Neuronal stem cell (in vitro differentiated cells): Measurements from ENCODE around the gene IGF2R.
"Not testable (repeated sequence)": the region's sequence is repeated elsewhere in the genome, so short reads cannot be mapped to it uniquely, and the experiment has no call there.

Source experiments
- DNase-seq: peaks from one replicate; pipeline ENCODE4 v3.0.0-alpha.2; 2013; ENCODE audit warnings: low spot score
- H2AFZ ChIP-seq: one replicate; pipeline ENCODE4 v1.6.1; 2013; ENCODE audit warnings: mild to moderate bottlenecking, low read length, inconsistent platforms
- H2AK5ac ChIP-seq: 2 replicates; pipeline ENCODE4 v1.6.1; 2013; ENCODE audit warnings: low read depth, mild to moderate bottlenecking, inconsistent platforms, low read length, moderate library complexity, mixed read lengths
- H2BK120ac ChIP-seq: 2 replicates; pipeline ENCODE4 v1.6.1; 2013; ENCODE audit warnings: low read depth, mild to moderate bottlenecking, inconsistent platforms, low read length, moderate library complexity, mixed read lengths
- H2BK12ac ChIP-seq: one replicate; pipeline ENCODE4 v1.6.1; 2013; ENCODE audit warnings: low read length, inconsistent platforms
- H2BK15ac ChIP-seq: 2 replicates; pipeline ENCODE4 v1.6.1; 2013; ENCODE audit warnings: mild to moderate bottlenecking, low read length, inconsistent platforms, mixed read lengths
- H2BK5ac ChIP-seq: one replicate; pipeline ENCODE4 v1.6.1; 2013; ENCODE audit warnings: inconsistent platforms, mild to moderate bottlenecking, low read length, moderate library complexity
- H3K14ac ChIP-seq: one replicate; pipeline ENCODE4 v1.6.1; 2013; ENCODE audit warnings: low read length, inconsistent platforms
- H3K18ac ChIP-seq: 2 replicates; pipeline ENCODE4 v1.6.1; 2013; ENCODE audit warnings: low read length, inconsistent platforms
- H3K23ac ChIP-seq: 2 replicates; pipeline ENCODE4 v1.6.1; 2013; ENCODE audit warnings: low read depth, mild to moderate bottlenecking, mixed read lengths, low read length, inconsistent platforms; ENCODE audit not compliant: poor library complexity
- H3K27ac ChIP-seq: replicated peaks from 3 replicates; pipeline ENCODE4 v1.5.1; 2013; ENCODE audit warnings: low read length, inconsistent platforms
- H3K27me3 ChIP-seq, 3 experiments: 2 replicates each; pipeline ENCODE4 v1.6.1; 2013; ENCODE audit warnings: low read length in 3 of 3, mild to moderate bottlenecking in 2 of 3, inconsistent platforms in 1 of 3, low read depth in 1 of 3, mixed read lengths in 1 of 3, moderate library complexity in 1 of 3; ENCODE audit not compliant: control insufficient read depth in 3 of 3, insufficient read depth in 3 of 3
- H3K36me3 ChIP-seq, 2 donors: replicated peaks in 1 of 2; 2 replicates each; pipeline ENCODE4 v1.6.1; 2013; ENCODE audit warnings: low read length in 2 of 2; ENCODE audit not compliant: control insufficient read depth in 2 of 2, insufficient read depth in 2 of 2
- H3K4ac ChIP-seq: 2 replicates; pipeline ENCODE4 v1.6.1; 2013; ENCODE audit warnings: inconsistent platforms, mild to moderate bottlenecking, low read length, moderate library complexity
- H3K4me1 ChIP-seq, 2 donors: 1 replicate in 1 of 2; 2 replicates in 1 of 2; pipeline ENCODE4 v1.6.1; 2013; ENCODE audit warnings: low read length in 2 of 2, low read depth in 1 of 2; ENCODE audit not compliant: control insufficient read depth in 2 of 2, insufficient read depth in 1 of 2
- H3K4me2 ChIP-seq: one replicate; pipeline ENCODE4 v1.6.1; 2013; ENCODE audit warnings: mild to moderate bottlenecking, low read length, inconsistent platforms; ENCODE audit not compliant: insufficient read depth, poor library complexity, severe bottlenecking
- H3K4me3 ChIP-seq, 2 donors: 2 replicates each; pipeline ENCODE4 v1.5.1; 2013; ENCODE audit warnings: low read length in 2 of 2, mild to moderate bottlenecking in 2 of 2, inconsistent platforms in 1 of 2, moderate library complexity in 1 of 2
- H3K79me1 ChIP-seq: one replicate; pipeline ENCODE4 v1.6.1; 2013; ENCODE audit warnings: low read depth, mild to moderate bottlenecking, inconsistent platforms, low read length, moderate library complexity
- H3K9ac ChIP-seq: one replicate; pipeline ENCODE4 v1.6.1; 2013; ENCODE audit warnings: mild to moderate bottlenecking, low read depth, low read length, inconsistent platforms; ENCODE audit not compliant: poor library complexity
- H3K9me3 ChIP-seq, 2 donors: replicated peaks in 1 of 2; 2 replicates each; pipeline versions ENCODE3 to v1.6.1; 2013; ENCODE audit warnings: low read length in 2 of 2, mild to moderate bottlenecking in 2 of 2, inconsistent platforms in 1 of 2, low read depth in 1 of 2, mixed read lengths in 1 of 2, moderate library complexity in 1 of 2; ENCODE audit not compliant: control insufficient read depth in 2 of 2, insufficient read depth in 1 of 2
- H4K8ac ChIP-seq: one replicate; pipeline ENCODE4 v1.6.1; 2013; ENCODE audit warnings: low read depth, mild to moderate bottlenecking, inconsistent platforms, low read length, moderate library complexity
- H4K91ac ChIP-seq: one replicate; pipeline ENCODE4 v1.6.1; 2013; ENCODE audit warnings: low read length, low read depth, mild to moderate bottlenecking, inconsistent platforms; ENCODE audit not compliant: poor library complexity
- WGBS, 2 donors: extraction: QIAGEN DNeasy Blood & Tissue Kit; methylation state at CpG; one replicate each; pipeline ENCODE4 v1.1.7; 2013; ENCODE audit warnings: missing lambda C conversion rate in 2 of 2, mixed read lengths in 1 of 2; ENCODE audit not compliant: insufficient read length in 2 of 2, insufficient replicate concordance in 1 of 2; ENCODE audit errors: extremely low coverage in 2 of 2; 5-methylcytosine and 5-hydroxymethylcytosine counted together

The IGF2R gene

GRCh38 chr6:160134337-160134751 lies 165.5 kb downstream of the IGF2R start:
- H4K91ac ChIP-seq, H3K27ac ChIP-seq, H3K36me3 ChIP-seq, H3K9me3 ChIP-seq, H2BK5ac ChIP-seq, H2AFZ ChIP-seq, H3K27me3 ChIP-seq, H3K14ac ChIP-seq, H3K4me3 ChIP-seq, H3K4me2 ChIP-seq, H2BK12ac ChIP-seq, H4K8ac ChIP-seq, H3K18ac ChIP-seq, H2BK120ac ChIP-seq, H2BK15ac ChIP-seq, H3K23ac ChIP-seq, H3K9ac ChIP-seq, DNase-seq, H2AK5ac ChIP-seq, H3K4ac ChIP-seq, H3K79me1 ChIP-seq, H3K4me1 ChIP-seq: not testable (repeated sequence)
- WGBS, 2 donors = no CpG with 5 or more reads among the region's 20 CpGs

- Histone ChIP-seq H2AFZ (no peak overlapping the region), H3K4me2 (no peak overlapping the region)
Observed at GRCh38 chr6:160134779-160135547, 166.1 kb downstream of the IGF2R start.

GRCh38 chr6:160135907-160136655 lies 167.2 kb downstream of the IGF2R start:
- Histone ChIP-seq H3K9ac (no peak overlapping the region), H4K91ac (no peak overlapping the region), H4K8ac (no peak overlapping the region), H3K27ac (no peak overlapping the region), H3K4me1 (peaks cover 2 to 6% of the 10 kb centered on the region in 2 donors), H2BK120ac (no peak overlapping the region), H3K4me2 (no peak overlapping the region), H2AFZ (no peak overlapping the region), H3K18ac (no peak overlapping the region), H3K79me1 (no peaks in the 10 kb centered on the region), H3K14ac (no peak overlapping the region), H3K4ac (no peak overlapping the region), H3K36me3 (no peaks in the 10 kb centered on the region), H3K23ac (no peak overlapping the region), H2BK5ac (no peak overlapping the region), H3K4me3 (no peak overlapping the region), H2AK5ac (no peak overlapping the region), H2BK12ac (no peak overlapping the region), H3K9me3 (no peaks in the 10 kb centered on the region), H3K27me3 (no peaks in the 10 kb centered on the region), H2BK15ac (no peak overlapping the region)
- WGBS, 2 donors = no CpG with 5 or more reads among the region's 21 CpGs
- DNase-seq = no peak

More at GRCh38 chr6:160134779-160135547, 166.1 kb downstream of the IGF2R start:
- Histone ChIP-seq H2AK5ac (no peak overlapping the region), H2BK5ac (no peak overlapping the region), H3K23ac (no peak overlapping the region), H3K79me1 (no peaks in the 10 kb centered on the region), H3K27ac (no peak overlapping the region), H3K27me3 (no peaks in the 10 kb centered on the region), H3K4me3 (no peak overlapping the region), H3K18ac (no peak overlapping the region), H3K36me3 (no peaks in the 10 kb centered on the region), H3K14ac (no peak overlapping the region), H2BK120ac (no peak overlapping the region), H4K91ac (no peak overlapping the region), H3K9me3 (no peaks in the 10 kb centered on the region), H3K4ac (no peak overlapping the region), H3K9ac (no peak overlapping the region), H2BK12ac (no peak overlapping the region), H3K4me1 (peaks cover 2 to 6% of the 10 kb centered on the region in 2 donors), H4K8ac (no peak overlapping the region), H2BK15ac (no peak overlapping the region)
- no peak for DNase-seq
- no CpG with 5 or more reads among the region's 6 CpGs for WGBS, 2 donors
